Measurements from ENCODE around the gene RAD54L.
"Not testable (repeated sequence)": the region's sequence is repeated elsewhere in the genome, so short reads cannot be mapped to it uniquely, and the experiment has no call there.

RAD54L gene

DNA sequence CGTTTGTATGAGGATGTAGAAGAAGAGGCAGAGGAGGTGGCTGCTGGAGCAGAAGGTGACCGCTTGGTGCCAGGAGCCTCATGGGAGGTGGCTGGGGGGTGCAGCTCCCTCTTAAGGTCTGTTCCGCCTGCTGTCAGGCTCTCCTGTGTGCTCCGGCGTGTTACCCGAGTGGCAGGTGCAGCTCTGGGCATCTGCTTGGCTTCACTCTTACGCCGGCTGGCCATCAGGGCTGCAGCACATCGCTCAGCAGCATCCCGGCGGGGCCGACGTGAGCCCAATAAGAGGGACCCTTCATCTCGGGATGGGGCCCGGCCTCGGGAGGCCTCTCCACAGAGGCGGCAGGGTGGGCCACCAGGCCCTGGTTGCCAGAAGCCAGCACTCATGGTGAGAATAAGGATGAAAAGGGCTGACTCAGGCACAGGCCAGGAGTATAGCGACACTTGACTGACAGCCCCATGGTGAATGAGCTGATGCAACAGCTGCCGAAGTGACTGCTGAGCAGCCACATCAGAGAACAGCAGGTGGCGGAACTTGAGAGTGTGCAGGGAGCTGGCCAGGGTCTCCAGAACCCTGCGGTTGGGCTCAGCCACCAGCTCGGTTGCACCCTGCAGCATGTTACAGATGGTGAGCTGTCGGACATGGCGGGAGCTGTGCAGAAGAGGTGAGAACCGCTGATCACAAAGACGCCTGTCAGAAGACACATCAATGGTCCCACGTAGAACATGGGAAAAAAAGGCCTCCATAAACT, 38.3 kb downstream of the RAD54L start:
- DNase-seq (ENCODE audit: low read depth, low spot score): no peak

GRCh38 chr1:46288485-46289133, 41.0 kb downstream of the RAD54L start:
- DNase-seq (ENCODE audit: low read depth, low spot score): no peak

DNA sequence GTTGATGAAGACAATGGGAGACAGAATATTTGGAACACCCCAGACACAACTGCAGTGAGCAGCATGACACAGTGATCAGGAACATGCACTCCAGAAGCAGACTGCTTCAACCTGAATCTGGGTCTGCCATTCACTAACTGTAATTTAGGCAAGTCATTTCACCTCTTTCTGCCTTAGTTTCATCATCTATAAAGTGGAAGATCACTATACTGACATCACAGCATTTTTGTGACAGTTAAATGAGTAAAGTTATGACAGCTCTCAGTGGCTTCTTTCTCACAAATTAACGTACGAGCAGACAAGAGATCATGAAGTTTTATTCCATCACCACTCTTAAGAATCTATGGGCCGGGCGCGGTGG, 41.6 kb downstream of the RAD54L start:
- no peak for DNase-seq (ENCODE audit: low read depth, low spot score)

DNA sequence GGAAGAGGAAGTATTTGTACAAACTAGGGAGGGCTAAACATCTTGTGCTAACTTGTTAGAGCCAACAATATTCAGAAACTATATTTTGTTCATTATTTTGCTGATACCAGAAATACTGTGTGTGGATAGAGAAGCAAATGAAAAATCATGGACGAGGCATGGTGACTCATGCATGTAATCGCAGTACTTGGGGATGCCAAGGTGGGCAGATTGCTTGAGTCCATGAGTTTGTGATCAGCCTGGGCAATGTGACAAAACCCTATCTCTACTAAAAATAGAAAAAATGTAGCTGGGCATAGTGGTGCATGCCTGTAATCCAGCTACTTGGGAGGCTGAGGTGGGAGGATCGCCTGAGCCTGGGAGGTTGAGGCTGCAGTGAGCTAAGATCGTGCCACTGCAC, 42.4 kb downstream of the RAD54L start:
- DNase-seq (ENCODE audit: low read depth, low spot score): no peak

GRCh38 chr1:46295306-46295705, 47.7 kb downstream of the RAD54L start:
- no peak for DNase-seq (ENCODE audit: low read depth, low spot score)

DNA sequence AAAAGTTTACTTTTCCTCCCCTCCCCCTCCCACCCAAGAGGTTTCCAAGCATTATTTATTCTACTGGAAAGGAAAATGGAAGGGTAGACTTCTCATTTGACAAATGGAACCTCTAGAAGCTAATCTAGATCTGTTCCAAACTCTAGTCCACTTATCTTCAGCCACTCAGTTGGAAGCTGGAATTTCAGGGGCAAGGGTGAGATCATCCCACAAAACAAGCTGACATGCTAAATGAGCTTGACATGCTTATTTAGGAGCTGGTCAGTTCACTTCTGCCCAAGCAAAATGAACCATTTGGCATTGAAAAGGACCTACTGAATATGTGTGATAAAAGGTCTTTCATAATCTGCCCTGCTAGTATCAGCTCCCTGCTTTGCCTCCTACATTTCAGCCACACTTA, 50.8 kb downstream of the RAD54L start:
- no peak for DNase-seq (ENCODE audit: low read depth, low spot score)

- DNase-seq (ENCODE audit: low read depth, low spot score): no peak
Observed at GRCh38 chr1:46300673-46301405, 53.3 kb downstream of the RAD54L start.

DNA sequence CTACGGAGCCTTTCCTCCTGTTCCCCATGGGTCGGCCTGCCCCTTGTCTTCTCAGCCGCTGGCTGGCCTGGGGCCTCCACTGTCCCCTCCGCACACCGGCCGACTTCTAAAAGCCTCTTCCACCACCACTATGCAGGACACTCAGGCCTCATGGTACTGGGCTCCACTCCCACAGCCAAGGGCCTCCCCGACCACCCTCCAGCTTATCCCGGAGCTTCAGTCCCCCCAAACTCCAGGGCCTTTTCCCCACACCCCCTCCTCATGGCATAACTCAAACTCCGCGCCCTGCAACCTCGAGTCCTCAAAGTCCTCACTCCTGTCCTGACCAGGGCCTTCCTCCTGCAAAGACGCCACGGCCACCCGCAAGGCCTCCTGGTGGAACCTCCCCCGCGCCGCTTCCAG, 53.8 kb downstream of the RAD54L start:
- DNase-seq (ENCODE audit: low read depth, low spot score): no peak

GRCh38 chr1:46301808-46302640, 54.5 kb downstream of the RAD54L start:
- no peak for DNase-seq (ENCODE audit: low read depth, low spot score)

GRCh38 chr1:46302641-46303037, 55.1 kb downstream of the RAD54L start:
- no peak for DNase-seq (ENCODE audit: low read depth, low spot score)

GRCh38 chr1:46303038-46303871, 55.7 kb downstream of the RAD54L start, which contains the start of the genes LRRC41 and UQCRH:
Gene LRRC41, minus strand, starts transcription at chr1:46303616. Its CDS starts 294 bp downstream, at chr1:46303322.
Gene UQCRH, plus strand, starts transcription at chr1:46303698. Its CDS starts 69 bp downstream, at chr1:46303767.
- DNase-seq (ENCODE audit: low read depth, low spot score): peak; percentile 83

DNA sequence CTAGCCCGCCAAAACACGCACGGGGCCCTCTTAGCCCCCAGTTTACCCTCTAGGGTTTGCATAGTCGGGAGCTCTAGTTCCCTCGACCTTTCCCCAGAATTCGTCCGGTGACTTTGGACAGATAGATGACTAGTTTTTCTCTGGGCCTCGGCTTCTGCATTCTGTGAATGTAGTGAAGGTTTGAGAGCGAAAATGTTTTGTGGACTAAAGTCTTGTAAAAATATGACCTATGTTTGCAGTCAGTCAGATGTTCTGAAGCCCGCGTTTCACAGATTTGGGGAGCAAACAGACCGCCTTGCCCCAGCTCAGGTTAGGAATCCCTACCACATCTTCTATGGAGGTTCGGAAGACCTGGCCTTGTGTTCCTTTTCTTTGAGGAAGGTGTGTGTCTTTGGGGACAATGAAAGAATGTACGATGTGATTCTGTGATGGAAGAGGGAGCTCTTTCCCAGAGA, 56.3 kb downstream of the RAD54L start:
- DNase-seq (ENCODE audit: low read depth, low spot score): no peak

DNA sequence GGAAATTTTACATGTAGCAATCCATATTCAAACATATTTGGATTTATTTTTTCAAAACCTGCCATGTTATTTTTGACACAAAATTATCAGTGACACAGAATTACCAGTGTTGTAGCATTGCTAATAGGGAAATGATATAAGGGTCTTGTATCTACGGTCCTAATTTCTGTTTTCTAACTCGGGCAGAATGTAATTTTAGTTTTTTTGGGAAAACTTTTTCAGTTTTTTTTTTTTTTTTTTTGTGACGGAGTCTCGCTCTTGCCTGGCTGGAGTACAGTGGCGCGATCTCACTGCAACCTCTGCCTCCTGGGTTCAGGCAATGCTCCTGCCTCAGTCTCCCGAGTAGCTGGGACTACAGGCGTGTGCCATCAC, 58.6 kb downstream of the RAD54L start:
- DNase-seq (ENCODE audit: low read depth, low spot score): no peak

DNA sequence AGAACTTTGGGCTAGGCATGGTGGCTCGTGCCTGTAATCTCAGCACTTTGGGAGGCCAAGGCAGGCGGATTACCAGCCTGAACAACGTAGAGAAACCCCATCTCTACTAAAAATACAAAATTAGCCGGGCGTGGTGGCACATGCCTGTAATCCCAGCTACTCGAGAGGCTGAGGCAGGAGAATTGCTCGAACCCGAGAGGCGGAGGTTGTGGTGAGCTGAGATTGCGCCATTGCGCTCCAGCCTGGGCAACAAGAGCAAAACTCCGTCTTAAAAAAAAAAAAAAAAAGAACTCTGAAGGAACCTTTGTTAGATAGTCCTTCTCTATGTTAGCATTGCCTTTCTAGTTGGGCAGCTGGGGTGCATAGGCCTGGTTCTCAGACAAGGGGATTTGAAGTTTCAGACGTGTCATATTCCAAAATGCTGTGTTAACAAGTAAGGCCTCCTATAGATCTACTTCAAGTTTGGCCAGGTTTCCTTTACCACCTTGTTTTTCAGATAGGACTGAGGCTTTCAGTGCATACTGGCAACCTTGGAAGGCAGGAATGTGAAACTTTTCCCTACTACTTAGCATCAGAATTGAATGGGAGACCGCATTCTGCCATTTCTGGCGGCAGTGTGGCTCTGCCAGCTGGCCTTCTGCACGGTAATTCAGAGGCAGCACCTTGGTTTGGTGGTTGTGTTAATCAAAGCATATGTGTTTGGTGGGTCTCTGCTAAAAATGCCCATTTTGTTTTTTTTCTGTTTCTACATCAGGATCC, 62.0 kb downstream of the RAD54L start:
- DNase-seq (ENCODE audit: low read depth, low spot score): no peak

DNA sequence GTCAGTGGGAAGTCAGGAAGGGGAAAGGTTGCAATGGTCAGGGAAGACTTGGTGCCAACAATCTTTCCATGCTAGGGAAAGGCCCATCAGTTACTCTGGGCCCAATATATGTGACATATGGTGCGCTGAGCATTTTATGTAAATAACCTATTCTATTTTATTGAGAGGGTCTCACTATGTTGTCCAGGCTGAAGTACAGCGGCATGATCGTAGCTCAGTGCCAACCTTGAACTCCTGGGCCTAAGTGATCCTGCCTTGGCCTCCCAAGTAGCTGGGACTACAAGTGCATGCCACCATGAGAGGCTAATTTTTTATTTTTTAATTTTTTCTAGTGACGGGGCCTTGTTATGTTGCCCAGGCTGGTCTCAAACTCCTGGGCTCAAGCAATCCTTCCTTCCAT, 62.8 kb downstream of the RAD54L start:
- DNase-seq (ENCODE audit: low read depth, low spot score): no peak

DNA sequence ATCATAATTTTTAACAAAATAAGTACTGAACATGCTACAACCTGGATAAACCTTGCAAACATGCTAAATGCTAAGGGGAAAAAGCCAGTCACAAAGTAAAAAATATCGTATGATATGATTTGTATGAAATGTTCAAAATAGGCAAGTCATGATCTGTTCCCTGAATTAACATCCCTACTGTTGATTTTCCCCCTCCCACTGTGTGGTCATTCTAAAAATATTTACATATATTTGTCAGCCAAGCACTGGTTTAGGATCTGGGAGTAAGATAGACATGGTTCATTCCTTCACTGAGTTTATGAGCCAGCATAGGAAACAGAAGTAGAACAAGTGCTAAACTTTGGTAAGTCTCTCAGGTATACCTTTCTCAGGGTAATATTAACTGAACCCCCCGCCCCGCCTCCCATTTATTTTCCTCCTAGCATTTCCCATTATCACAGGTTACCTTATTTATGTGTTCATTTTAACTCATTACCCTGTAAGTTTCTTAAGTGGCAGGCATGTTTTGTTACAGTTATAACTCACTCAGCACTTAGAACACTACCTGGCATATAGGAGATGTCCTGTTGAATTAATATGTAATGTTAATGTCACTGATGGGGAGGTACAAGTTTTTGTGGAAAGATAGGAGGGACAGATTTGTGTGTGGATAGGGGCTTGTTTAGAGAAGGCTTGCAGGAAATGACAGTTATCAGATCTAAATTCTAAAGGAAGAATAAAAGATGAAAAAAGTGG, 68.3 kb downstream of the RAD54L start:
- no peak for DNase-seq (ENCODE audit: low read depth, low spot score)

DNA sequence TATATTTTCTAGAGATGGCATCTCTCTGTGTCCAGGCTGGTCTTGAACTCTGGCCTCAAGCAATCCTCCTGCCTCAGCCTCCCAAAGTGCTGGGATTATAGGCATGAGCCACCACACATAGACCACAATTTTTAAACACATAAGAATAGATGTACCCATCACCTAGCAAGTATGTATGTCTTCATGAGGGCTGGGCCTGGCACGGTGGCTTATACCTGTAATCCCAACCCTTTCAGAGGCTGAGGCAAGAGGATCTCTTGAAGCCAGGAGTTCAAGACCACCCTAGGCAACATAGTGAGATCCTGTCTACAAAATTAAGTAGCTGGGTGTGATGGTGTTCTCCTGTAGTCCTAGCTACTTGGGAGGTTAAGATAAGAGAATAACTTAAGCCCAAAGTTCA, 69.8 kb downstream of the RAD54L start:
- no peak for DNase-seq (ENCODE audit: low read depth, low spot score)

DNA sequence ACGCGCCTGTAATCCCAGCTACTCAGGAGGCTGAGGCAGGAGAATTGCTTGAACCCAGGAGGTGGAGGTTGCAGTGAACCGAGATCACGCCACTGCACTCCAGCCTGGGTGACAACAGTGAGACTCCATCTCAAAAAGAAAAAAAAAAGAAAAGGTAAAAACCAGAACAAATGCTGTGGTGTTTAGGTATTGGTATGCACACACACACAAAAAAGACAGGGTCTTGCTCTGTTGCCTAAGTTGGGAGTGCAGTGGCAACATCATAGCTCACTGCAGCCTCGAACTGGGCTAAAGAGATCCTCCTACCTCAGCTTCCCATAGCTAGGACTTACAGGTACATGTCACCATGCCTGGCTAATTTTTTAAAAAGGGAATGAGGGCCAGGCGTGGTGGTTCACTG, 71.7 kb downstream of the RAD54L start:
- not testable (repeated sequence) for DNase-seq (ENCODE audit: low read depth, low spot score)

All from activated naive CD8-positive, alpha-beta T cell treated with anti-CD3 and anti-CD28 coated beads, Interleukin-2, amount 50 U/mL, for 16 hours (primary cell).